Glutamatergic neuron (in vitro differentiated cells): ENCODE results near the gene CTNNA2. TPM values are rescaled to one million over a fixed set of nuclear protein-coding genes. Genes with fewer than 3 reads are reported as not detected.

Experiments used
- DNase-seq: peaks from one replicate; pipeline ENCODE4 v3.0.0; 2022
- H3K27ac Mint-ChIP-seq: one replicate; pipeline ENCODE4 v1.8.0; 2020; ENCODE audit warnings: mild to moderate bottlenecking, mixed read lengths, inconsistent platforms; ENCODE audit not compliant: unreplicated experiment
- H3K27me3 Mint-ChIP-seq: one replicate; pipeline ENCODE4 v1.8.0; 2020; ENCODE audit warnings: mild to moderate bottlenecking, moderate library complexity, mixed read lengths, inconsistent platforms; ENCODE audit not compliant: unreplicated experiment
- H3K36me3 Mint-ChIP-seq: one replicate; pipeline ENCODE4 v1.8.0; 2020; ENCODE audit warnings: mild to moderate bottlenecking, mixed read lengths, inconsistent platforms; ENCODE audit not compliant: unreplicated experiment
- H3K4me1 Mint-ChIP-seq: one replicate; pipeline ENCODE4 v1.8.0; 2020; ENCODE audit warnings: mild to moderate bottlenecking, low read depth, mixed read lengths, inconsistent platforms; ENCODE audit not compliant: unreplicated experiment
- H3K4me3 Mint-ChIP-seq: one replicate; pipeline ENCODE4 v1.8.0; 2020; ENCODE audit warnings: mild to moderate bottlenecking, mixed read lengths, inconsistent platforms; ENCODE audit not compliant: unreplicated experiment
- H3K9me3 Mint-ChIP-seq: one replicate; pipeline ENCODE4 v1.8.0; 2020; ENCODE audit warnings: mild to moderate bottlenecking, moderate library complexity, mixed read lengths, inconsistent platforms; ENCODE audit not compliant: unreplicated experiment
- total RNA-seq: library from RNA; stranded (reverse); fragmentation: NEBNext Ultra II Directional; extraction: Animal tissue kit (Norgen Biotek cat#: 25700); gene quantifications from one replicate; pipeline ENCODE4 v1.2.1, GENCODE V29; 2021; ENCODE audit not compliant: unreplicated experiment
- TF ChIP-seq, protein P1 (sequence below): fragments of 200-600 bp; sonication (generic); IDR thresholded peaks from one replicate; pipeline ENCODE4 v1.5.0; 2021; ENCODE audit not compliant: partially characterized antibody, unreplicated experiment

Gene CTNNA2
- total RNA-seq, 1 donor from 2014 or later, result 76.2 TPM

DNA sequence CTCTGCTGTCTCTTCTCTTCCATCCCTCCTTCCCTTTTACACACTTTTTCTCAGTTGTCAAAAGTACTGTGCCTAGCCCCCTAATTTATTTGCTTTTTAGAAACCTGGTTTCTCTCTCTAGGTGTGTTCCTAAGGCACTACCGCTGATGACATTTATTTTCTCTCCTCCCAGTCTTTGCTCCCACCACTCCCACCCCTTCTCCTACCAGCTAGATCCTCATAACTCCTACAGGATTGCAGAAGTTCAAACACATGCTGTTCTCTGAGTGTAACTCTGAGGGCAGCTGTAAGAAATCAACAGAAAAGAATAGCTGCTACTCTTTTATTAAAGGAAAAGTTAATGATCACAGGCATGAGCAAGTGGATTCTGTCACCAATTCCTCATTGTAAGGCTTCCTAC, 814.0 kb downstream of the CTNNA2 start:
- TF ChIP-seq, protein P1, sequence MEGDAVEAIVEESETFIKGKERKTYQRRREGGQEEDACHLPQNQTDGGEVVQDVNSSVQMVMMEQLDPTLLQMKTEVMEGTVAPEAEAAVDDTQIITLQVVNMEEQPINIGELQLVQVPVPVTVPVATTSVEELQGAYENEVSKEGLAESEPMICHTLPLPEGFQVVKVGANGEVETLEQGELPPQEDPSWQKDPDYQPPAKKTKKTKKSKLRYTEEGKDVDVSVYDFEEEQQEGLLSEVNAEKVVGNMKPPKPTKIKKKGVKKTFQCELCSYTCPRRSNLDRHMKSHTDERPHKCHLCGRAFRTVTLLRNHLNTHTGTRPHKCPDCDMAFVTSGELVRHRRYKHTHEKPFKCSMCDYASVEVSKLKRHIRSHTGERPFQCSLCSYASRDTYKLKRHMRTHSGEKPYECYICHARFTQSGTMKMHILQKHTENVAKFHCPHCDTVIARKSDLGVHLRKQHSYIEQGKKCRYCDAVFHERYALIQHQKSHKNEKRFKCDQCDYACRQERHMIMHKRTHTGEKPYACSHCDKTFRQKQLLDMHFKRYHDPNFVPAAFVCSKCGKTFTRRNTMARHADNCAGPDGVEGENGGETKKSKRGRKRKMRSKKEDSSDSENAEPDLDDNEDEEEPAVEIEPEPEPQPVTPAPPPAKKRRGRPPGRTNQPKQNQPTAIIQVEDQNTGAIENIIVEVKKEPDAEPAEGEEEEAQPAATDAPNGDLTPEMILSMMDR, result no peak
- Mint-ChIP-seq H3K27me3 (peaks cover 3% of the 10 kb centered on the region), H3K36me3 (no peaks in the 10 kb centered on the region), H3K27ac (no peak overlapping the region), H3K4me3 (no peak overlapping the region), H3K4me1 (peaks cover 23% of the 10 kb centered on the region), H3K9me3 (no peaks in the 10 kb centered on the region)
- DNase-seq, result no peak

DNA sequence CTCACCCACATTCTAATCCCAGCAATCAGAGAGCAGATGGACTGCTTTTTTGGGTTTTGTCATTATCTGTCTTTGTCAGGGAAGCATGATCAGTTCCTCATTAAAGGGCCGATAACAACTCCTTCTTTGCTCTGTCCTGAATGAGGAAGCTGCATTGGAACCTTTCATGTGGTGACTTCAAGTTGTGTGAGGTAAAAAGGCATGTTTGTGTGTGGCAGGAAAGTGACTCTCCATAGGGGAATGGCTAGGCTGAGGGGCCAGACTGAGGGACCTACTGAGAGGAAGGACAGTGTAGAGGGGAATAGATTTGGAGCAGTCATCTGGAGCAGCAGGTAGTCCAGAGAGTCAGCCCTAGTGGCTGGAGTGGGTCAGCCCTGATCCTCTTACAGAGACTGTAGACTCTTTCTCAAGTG, 815.3 kb downstream of the CTNNA2 start:
- TF ChIP-seq, protein P1, result no peak
- DNase-seq, result no peak
- Mint-ChIP-seq H3K4me3 (no peak overlapping the region), H3K27ac (no peak overlapping the region), H3K27me3 (peaks cover 3% of the 10 kb centered on the region), H3K4me1 (peaks cover 25% of the 10 kb centered on the region), H3K9me3 (no peaks in the 10 kb centered on the region), H3K36me3 (no peaks in the 10 kb centered on the region)

DNA sequence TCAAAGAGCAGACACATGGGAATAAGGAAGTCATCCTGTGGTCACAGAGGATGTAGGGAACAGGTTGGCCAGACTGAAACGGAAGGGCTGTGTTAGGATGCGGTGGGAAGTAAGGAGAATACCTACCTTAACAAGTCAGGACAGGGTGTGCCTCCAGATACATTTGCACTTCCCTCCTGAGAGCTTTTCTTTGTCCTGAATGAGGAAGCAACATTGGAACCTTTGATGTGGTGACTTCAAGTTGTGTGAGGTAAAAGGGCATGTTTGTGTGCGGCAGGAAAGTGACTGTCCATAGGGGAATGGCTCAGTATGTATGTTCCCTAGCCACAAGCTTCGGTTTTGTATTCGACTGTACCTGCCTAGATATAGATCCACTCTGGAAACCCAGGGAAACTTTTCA, 816.6 kb downstream of the CTNNA2 start:
- peaks cover 3% of the 10 kb centered on the region for H3K27me3 Mint-ChIP-seq
- no peak for DNase-seq
- no peaks in the 10 kb centered on the region for H3K36me3 Mint-ChIP-seq
- peaks cover 30% of the 10 kb centered on the region for H3K4me1 Mint-ChIP-seq
- H3K4me3 Mint-ChIP-seq, result no peak overlapping the region
- H3K27ac Mint-ChIP-seq, result no peak overlapping the region
- TF ChIP-seq, protein P1, result no peak
- H3K9me3 Mint-ChIP-seq, result no peaks in the 10 kb centered on the region

DNA sequence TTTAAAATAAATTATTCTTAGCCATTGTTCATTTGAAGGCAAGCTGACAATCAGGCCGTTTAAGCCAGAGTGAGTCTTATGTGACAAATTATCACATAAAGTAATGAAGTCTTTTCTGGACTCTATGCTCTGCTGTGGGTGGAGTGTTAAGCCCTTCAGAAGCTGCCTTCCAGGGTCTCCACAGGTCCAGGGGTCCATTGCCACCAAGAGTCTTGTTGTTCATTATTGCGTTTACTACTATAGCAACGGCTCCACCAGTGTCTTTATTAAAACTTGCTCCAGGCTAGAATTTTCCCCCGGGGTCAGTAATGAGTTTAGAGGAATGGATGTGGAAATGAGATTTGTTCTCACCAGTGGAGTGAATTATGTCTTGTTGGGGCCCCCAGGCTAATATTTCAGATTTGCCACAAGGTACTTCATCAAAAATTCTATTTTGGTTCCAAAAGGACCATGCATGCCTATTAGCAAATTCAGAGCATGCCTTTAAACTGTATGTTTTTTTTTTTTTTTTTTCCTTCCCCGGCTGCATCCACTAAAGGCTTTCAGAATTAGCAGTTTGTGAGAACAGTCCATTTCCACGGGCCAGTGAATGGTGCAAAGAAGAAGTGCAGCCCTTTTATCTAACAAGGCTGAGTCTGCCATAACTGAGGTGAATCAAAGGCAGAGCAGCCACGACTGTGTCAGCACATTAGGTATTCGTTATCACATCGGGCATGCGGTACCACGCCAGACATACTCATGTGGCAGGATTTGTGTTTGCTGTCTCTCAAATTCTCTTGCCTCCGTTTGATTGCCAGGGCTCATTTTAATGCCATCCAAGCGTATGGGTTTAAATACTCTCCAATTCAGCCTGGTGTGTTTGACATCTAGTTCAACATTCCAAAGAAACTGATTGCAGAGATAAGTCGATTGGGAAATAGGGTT, 817.9 kb downstream of the CTNNA2 start:
- Mint-ChIP-seq H3K27ac (no peak overlapping the region), H3K4me1 (peaks cover 30% of the 10 kb centered on the region), H3K9me3 (no peaks in the 10 kb centered on the region), H3K27me3 (peaks cover 3% of the 10 kb centered on the region), H3K4me3 (no peak overlapping the region), H3K36me3 (no peaks in the 10 kb centered on the region)
- no peak for DNase-seq
- TF ChIP-seq, protein P1, result no peak

DNA sequence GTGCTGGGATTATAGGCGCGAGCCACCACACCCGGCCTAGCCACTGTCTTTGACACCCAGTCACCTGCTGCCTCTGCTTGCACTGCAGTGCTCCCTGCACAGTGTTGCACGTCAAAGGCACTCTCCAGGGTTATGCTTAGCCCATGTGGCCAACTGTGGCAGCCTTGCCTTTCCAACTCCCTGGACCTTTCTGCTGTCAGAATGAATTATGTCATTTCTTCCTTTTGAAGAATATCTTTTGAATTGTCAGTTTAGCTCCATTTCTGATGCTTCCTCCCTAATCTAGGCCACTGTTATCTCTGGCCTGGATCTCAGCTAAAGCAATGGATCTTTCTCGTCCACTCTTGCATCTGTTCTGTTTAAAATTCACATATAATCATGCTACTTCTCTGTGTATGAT, 821.0 kb downstream of the CTNNA2 start:
- no peak overlapping the region for H3K27ac Mint-ChIP-seq

More for the DNA sequence above, 821.0 kb downstream of the CTNNA2 start:
- H3K4me1 Mint-ChIP-seq, result peaks cover 20% of the 10 kb centered on the region
- DNase-seq, result no peak
- H3K27me3 Mint-ChIP-seq, result peaks cover 3% of the 10 kb centered on the region
- H3K9me3 Mint-ChIP-seq, result no peaks in the 10 kb centered on the region
- TF ChIP-seq, protein P1, result no peak
- H3K4me3 Mint-ChIP-seq, result no peak overlapping the region
- no peaks in the 10 kb centered on the region for H3K36me3 Mint-ChIP-seq
